Measurements from ENCODE around the gene PGS1.
A peak's percentile ranks its signal among the peaks of the same experiment; 100 is the strongest.

The PGS1 gene

DNA sequence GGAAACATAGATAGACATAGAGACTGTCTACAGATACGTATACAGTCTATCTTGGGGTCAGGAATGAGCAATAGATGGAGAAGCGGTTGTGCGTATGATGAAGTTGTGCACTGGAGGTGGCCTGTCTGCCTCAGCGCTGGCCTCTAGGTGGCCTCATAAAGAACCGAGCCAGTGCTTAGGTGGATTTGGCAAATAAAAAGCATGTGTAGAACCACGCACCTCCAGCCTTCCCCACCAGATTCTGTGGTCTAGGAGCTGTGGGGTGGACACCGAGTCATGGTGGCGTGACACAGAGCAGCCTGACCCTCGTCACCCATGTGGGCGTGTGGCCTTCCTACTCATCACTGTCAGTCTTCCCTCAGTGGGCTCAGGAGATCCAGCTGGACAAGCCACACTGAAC lies 34.0 kb downstream of the PGS1 start:
- Histone ChIP-seq H3K27ac (peak overlapping the region; percentile 82 to 99 (median 91)), H3K36me3 (peaks cover 44 to 96% (median 78%) of the 10 kb centered on the region in 11 experiments), H3K4me1 (peaks cover 73 to 100% (median 91%) of the 10 kb centered on the region in 10 experiments), H3K4me3 (peak overlapping the region in 4 of 10 experiments; percentile 26 to 44 (median 33); a peak in 5 of 20 replicates), H3K9ac (peak overlapping the region; percentile 64 to 81 (median 78)), H4K20me1 (peaks cover 21 to 93% (median 61%) of the 10 kb centered on the region in 11 experiments; a peak in 20 of 22 replicates), H3K9me3 (replicated peaks in 1 of 11) (no peaks in the 10 kb centered on the region), H3K27me3 (no peaks in the 10 kb centered on the region), H3K4me2 (peak overlapping the region; percentile 67 to 97 (median 89))
- no peak for TF ChIP-seq Cebpa-rat (IDR thresholded peaks at IDR 0.05)

DNA sequence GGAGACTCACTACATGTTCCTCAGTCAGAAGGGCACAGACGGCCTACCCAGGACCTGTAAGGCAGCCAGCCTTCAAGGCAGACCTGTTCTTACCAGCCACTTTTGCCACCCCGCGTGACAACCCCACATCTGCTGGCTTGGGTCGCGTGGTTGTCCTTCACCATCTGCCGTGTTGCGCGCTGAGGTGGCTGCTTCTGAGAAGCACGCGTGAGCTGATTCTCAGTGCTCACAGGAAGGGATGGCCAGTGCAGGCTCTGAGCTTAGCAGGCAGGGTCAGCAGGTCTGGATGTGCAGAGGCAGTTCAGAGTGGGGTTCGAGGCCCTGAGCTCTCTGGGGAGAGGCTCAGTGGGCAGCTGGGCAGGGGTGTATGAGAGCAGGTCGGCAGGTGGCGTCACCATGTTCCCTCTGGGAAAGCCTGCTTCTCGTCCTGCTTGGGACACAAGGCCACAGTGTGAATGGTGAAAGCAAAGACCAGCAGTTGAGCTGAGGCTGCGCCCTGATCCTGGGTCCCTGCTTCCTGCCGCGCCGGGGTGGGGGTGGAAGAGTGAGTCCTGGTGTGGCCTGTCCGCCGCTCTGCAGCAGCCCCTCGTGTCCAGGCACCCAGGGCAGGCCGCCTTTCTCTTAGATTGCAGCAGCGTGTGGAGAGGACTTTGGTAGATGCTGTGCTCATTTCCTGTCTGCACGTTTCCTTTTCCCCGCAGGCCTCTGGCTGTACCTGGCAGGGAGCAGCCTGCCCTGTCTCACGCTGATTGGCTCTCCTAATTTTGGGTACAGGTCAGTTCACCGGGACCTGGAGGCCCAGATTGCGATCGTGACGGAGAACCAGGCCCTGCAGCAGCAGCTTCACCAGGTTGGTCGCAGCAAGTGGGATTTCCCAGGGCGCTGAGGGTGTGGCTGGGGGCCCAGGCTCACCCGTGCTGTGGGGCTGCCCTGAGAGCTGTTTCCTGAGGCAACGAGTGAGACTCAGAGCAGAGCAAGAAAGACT lies 36.0 kb downstream of the PGS1 start:
- Histone ChIP-seq H3K9ac (peak overlapping the region; percentile 64 to 81 (median 77)), H3K4me2 (peak overlapping the region; percentile 67 to 97 (median 89)), H3K36me3 (peaks cover 30 to 96% (median 79%) of the 10 kb centered on the region in 11 experiments), H3K4me3 (peak overlapping the region in 3 of 10 experiments; percentile 17 to 44 (median 21); a peak in 4 of 20 replicates), H3K4me1 (peaks cover 63 to 100% (median 83%) of the 10 kb centered on the region in 10 experiments), H3K27ac (peak overlapping the region; percentile 82 to 99 (median 91)), H3K27me3 (no peaks in the 10 kb centered on the region), H4K20me1 (peaks cover 1 to 74% (median 40%) of the 10 kb centered on the region in 11 experiments; a peak in 19 of 22 replicates), H3K9me3 (replicated peaks in 1 of 11) (no peaks in the 10 kb centered on the region)
- TF ChIP-seq Cebpa-rat (IDR thresholded peaks at IDR 0.05) = no peak

DNA sequence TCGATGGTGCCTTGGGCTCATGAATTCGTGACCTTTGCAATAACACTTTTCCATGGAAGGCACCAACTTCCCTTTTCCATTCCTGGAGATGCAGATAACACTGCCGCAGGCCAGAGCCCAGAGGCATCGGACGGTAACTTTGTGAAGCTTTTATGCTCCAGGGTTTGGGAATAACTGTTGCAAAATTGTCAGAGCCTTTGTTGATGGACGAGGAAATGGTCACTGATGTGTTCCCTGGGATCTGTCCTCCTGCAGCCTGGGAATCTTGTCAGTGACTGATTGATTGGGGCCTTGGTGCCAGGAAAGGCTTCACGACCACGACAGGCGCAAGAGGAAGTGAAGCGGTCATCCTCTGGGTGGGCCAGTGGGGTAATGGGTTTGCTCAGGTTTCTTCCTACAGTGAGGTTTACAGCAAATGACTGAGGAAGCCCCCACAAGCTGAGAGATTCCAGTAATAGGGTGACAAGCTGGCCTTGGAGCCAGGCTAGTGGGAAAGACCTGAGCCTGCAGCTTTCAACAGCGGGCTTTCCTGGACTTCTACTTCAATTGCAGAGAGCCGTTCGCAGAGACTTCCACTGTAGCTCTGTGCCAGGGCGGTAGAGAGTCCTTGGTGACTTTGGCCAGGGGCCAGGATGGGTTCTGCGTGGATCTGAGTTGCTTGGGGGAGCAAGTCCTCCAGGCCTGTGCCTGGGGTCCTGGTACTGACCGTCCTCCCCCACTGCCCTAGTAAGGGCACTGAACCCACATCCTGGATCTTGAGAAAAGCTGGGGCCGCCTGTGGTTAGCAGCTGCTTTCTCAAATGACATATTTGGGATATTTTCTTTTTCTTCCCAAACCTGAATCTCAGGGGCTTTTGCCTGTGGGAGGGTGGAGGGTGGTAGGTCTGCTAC lies 37.6 kb downstream of the PGS1 start:
- Histone ChIP-seq H3K9me3 (replicated peaks in 1 of 11) (no peaks in the 10 kb centered on the region), H3K27me3 (no peaks in the 10 kb centered on the region), H4K20me1 (peaks cover 0 to 77% (median 31%) of the 10 kb centered on the region in 11 experiments; a peak in 17 of 22 replicates)

DNA sequence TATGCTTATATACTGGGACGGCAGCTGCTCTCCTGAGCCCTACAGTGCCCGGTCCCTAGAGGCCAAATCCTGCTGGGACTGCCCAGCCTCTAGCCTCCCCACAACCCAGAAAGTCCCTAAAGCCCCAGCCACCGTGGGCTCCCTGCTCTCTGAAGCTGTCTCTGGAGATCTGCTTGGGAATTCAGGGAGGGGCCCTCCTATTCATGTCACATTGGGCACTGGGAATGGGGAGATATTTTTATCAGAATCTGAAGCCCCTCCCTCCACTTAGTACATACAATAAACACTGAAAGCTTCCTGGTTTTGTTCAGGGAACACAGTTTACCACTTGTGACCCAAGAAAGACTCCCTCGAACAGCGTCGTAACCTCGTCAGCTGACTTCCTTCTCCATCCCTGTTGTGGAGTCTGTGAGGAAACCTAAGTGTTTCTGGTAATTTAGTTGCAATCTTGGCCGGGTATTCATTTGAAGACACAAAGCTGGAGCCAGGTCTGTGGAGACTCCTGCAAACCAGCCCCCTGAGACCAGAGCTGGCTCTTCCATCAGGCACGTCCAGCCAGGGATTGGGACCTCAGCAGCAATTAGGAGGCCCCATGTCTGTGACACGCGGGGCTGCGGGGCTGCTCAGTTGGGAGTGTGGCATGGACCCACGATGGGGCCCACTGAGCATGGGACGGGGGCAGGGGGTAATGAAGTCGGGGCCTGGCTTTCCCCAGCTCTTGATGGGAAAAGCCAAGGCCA lies 38.5 kb downstream of the PGS1 start:
- H3K36me3 ChIP-seq = peaks cover 49 to 98% (median 83%) of the 10 kb centered on the region in 11 experiments
- TF ChIP-seq Cebpa-rat (IDR thresholded peaks at IDR 0.05) = no peak
- H3K27me3 ChIP-seq = no peaks in the 10 kb centered on the region
- H3K4me1 ChIP-seq = peaks cover 62 to 100% (median 81%) of the 10 kb centered on the region in 10 experiments
- peak overlapping the region in 4 of 10 experiments; percentile 21 to 55 (median 30); a peak in 7 of 20 replicates for H3K4me3 ChIP-seq
- H3K4me2 ChIP-seq = peak overlapping the region; percentile 38 to 97 (median 89)
- peaks cover 0 to 77% (median 30%) of the 10 kb centered on the region in 11 experiments; a peak in 15 of 22 replicates for H4K20me1 ChIP-seq
- H3K9me3 ChIP-seq (replicated peaks in 1 of 11) = no peaks in the 10 kb centered on the region
- peak overlapping the region; percentile 24 to 91 (median 64); a peak in 21 of 22 replicates for H3K9ac ChIP-seq
- H3K27ac ChIP-seq = peak overlapping the region; percentile 59 to 99 (median 89)

More for the DNA sequence above, 37.6 kb downstream of the PGS1 start:
- Histone ChIP-seq H3K36me3 (peaks cover 42 to 98% (median 84%) of the 10 kb centered on the region in 11 experiments), H3K4me1 (peaks cover 70 to 100% (median 84%) of the 10 kb centered on the region in 10 experiments), H3K27ac (peak overlapping the region; percentile 59 to 99 (median 89)), H3K4me2 (peak overlapping the region; percentile 38 to 97 (median 89)), H3K9ac (peak overlapping the region; percentile 24 to 91 (median 64); a peak in 21 of 22 replicates), H3K4me3 (peak overlapping the region in 4 of 10 experiments; percentile 21 to 55 (median 30); a peak in 7 of 20 replicates)
- TF ChIP-seq Cebpa-rat (IDR thresholded peaks at IDR 0.05) = no peak

GRCh38 chr17:78417531-78417909 lies 39.1 kb downstream of the PGS1 start:
- Histone ChIP-seq H3K36me3 (peaks cover 50 to 98% (median 85%) of the 10 kb centered on the region in 11 experiments), H3K4me1 (peaks cover 56 to 100% (median 76%) of the 10 kb centered on the region in 10 experiments), H3K4me3 (peak overlapping the region in 2 of 10 experiments; percentile 31 to 55; a peak in 3 of 20 replicates), H3K27ac (peak overlapping the region; percentile 59 to 99 (median 89); a peak in 21 of 22 replicates), H3K27me3 (no peaks in the 10 kb centered on the region), H4K20me1 (peaks cover 4 to 77% (median 29%) of the 10 kb centered on the region in 11 experiments; a peak in 16 of 22 replicates), H3K9ac (peak overlapping the region in 10 of 11 experiments; percentile 24 to 91 (median 72); a peak in 16 of 22 replicates), H3K4me2 (peak overlapping the region in 9 of 11 experiments; percentile 74 to 97 (median 90); a peak in 18 of 22 replicates), H3K9me3 (replicated peaks in 1 of 11) (no peaks in the 10 kb centered on the region)
- TF ChIP-seq Cebpa-rat (IDR thresholded peaks at IDR 0.05) = no peak

DNA sequence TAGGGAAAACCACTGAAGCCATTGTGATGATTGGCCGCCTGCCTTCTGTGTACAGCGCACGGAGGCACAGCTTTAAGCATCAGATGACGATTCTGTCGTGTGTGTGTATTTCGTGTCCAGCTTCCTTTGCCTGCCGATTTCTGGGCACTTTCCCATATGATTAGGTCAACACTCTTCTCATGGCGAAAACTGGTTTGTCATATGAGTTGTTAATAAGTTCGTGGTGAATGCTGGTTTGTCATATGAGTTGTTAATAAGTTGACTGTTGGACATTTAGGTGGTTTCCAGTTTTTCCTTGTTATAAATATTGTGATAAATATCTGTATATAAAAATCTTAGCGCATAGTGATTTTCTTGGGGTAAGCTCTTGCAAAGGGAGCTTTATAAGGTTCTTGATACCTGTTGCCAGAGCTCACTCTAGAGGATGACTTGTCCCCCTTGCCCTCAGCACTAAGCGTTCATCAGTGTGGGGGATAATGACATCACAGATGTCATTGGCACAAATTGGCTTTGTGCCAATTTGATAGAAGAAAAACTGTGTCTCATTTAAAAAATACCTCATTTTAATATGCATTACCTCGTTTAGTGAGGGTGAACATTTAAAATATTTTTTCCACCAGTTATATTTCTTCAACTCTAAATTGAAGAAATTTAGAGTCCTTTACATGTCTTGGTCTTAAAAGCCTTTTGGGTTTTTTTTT lies 40.0 kb downstream of the PGS1 start:
- no peaks in the 10 kb centered on the region for H3K9me3 ChIP-seq (replicated peaks in 1 of 11)
- H3K27ac ChIP-seq = peak overlapping the region in 5 of 11 experiments; percentile 22 to 99 (median 94); a peak in 9 of 22 replicates
- no peak overlapping the region for H3K4me3 ChIP-seq
- H4K20me1 ChIP-seq = peaks cover 6 to 75% (median 31%) of the 10 kb centered on the region in 11 experiments; a peak in 17 of 22 replicates
- H3K36me3 ChIP-seq = peaks cover 60 to 100% (median 90%) of the 10 kb centered on the region in 11 experiments
- H3K9ac ChIP-seq = peak overlapping the region in 4 of 11 experiments; percentile 40 to 91 (median 69); a peak in 5 of 22 replicates
- no peaks in the 10 kb centered on the region for H3K27me3 ChIP-seq
- no peak for TF ChIP-seq Cebpa-rat (IDR thresholded peaks at IDR 0.05)
- H3K4me2 ChIP-seq = peak overlapping the region in 4 of 11 experiments; percentile 4 to 92 (median 90); a peak in 6 of 22 replicates
- H3K4me1 ChIP-seq = peaks cover 47 to 92% (median 66%) of the 10 kb centered on the region in 10 experiments

Data from BLaER1 treated with 17β-estradiol and CSF1 and Interleukin-3, amounts not matched to agents 10 nM and 100 nM (cell line).